HG02840 (cell line): ENCODE data around the gene ANKRD18B.
"Not testable (repeated sequence)": the region's sequence is repeated elsewhere in the genome, so short reads cannot be mapped to it uniquely, and the experiment has no call there.

Experiments
- ATAC-seq: cut with Tn5 transposase; IDR thresholded peaks from one replicate; pipeline ENCODE4 v1.9.1; 2021; ENCODE audit warnings: mild to moderate bottlenecking, moderate library complexity, moderate number of reproducible peaks; ENCODE audit not compliant: unreplicated experiment, low FRiP score

The ANKRD18B gene

GRCh38 chr9:33523397-33524305 is at the start of gene ANKRD18B:
Gene ANKRD18B, plus strand, starts transcription at chr9:33524251. Its CDS starts 239 bp downstream, at chr9:33524490.
- not testable (repeated sequence) for ATAC-seq

- no peak for ATAC-seq
These were observed 48.7 kb upstream of the ANKRD18B start for GRCh38 chr9:33475357-33475756.

GRCh38 chr9:33476503-33476902 is 47.5 kb upstream of the ANKRD18B start:
- no peak for ATAC-seq

GRCh38 chr9:33480106-33480505 is 43.9 kb upstream of the ANKRD18B start:
- no peak for ATAC-seq

GRCh38 chr9:33480976-33481375 is 43.1 kb upstream of the ANKRD18B start:
- no peak for ATAC-seq

GRCh38 chr9:33485312-33485711 is 38.7 kb upstream of the ANKRD18B start:
- ATAC-seq = not testable (repeated sequence)

- ATAC-seq = no peak
These were observed 35.0 kb upstream of the ANKRD18B start for GRCh38 chr9:33489066-33489465.

- ATAC-seq = not testable (repeated sequence)
These were observed 30.2 kb upstream of the ANKRD18B start for GRCh38 chr9:33493819-33494218.

- no peak for ATAC-seq
These were observed 25.7 kb upstream of the ANKRD18B start for GRCh38 chr9:33498387-33498786.

- ATAC-seq = no peak
These were observed 17.3 kb upstream of the ANKRD18B start for GRCh38 chr9:33506626-33507370.

GRCh38 chr9:33510262-33511183 is 13.5 kb upstream of the ANKRD18B start:
- ATAC-seq = no peak

- not testable (repeated sequence) for ATAC-seq
These were observed 12.9 kb upstream of the ANKRD18B start for GRCh38 chr9:33511184-33511517.

- not testable (repeated sequence) for ATAC-seq
These were observed 11.5 kb upstream of the ANKRD18B start for GRCh38 chr9:33512535-33512934.

GRCh38 chr9:33515342-33515995 is 8.6 kb upstream of the ANKRD18B start:
- ATAC-seq = not testable (repeated sequence)

GRCh38 chr9:33516397-33516796 is 7.7 kb upstream of the ANKRD18B start:
- ATAC-seq = not testable (repeated sequence)

- ATAC-seq = no peak
These were observed 6.7 kb upstream of the ANKRD18B start for GRCh38 chr9:33517373-33517772.

GRCh38 chr9:33517934-33518577 is 6.0 kb upstream of the ANKRD18B start:
- not testable (repeated sequence) for ATAC-seq

GRCh38 chr9:33521861-33522260 is 2.2 kb upstream of the ANKRD18B start:
- ATAC-seq = not testable (repeated sequence)

GRCh38 chr9:33524306-33524947 is 376 bp downstream of the ANKRD18B start:
- ATAC-seq = no peak
